Kidney glomerular epithelial cell (primary cell): Measurements from ENCODE around the gene GRK1.

Experiments used
- DNase-seq: peaks from one replicate; lab custom pipeline; 2025; lab: John Stamatoyannopoulos, UW

GRK1 gene

GRCh38 chr13:113758651-113759524 is 91.9 kb downstream of the GRK1 start, which contains the start of gene TMEM255B:
TMEM255B (plus strand) TSS chr13:113759226; CDS start chr13:113759270, 44 bp downstream.
- DNase-seq, result peak; percentile 47

- no peak for DNase-seq
Measured at GRCh38 chr13:113759525-113760137, 92.6 kb downstream of the GRK1 start.

GRCh38 chr13:113761136-113761535 is 94.1 kb downstream of the GRK1 start:
- no peak for DNase-seq

- no peak for DNase-seq
Measured at GRCh38 chr13:113762075-113762474, 95.1 kb downstream of the GRK1 start.

GRCh38 chr13:113762538-113762937 is 95.5 kb downstream of the GRK1 start:
- no peak for DNase-seq

GRCh38 chr13:113763254-113763653 is 96.2 kb downstream of the GRK1 start:
- DNase-seq, result no peak

- DNase-seq, result no peak
Measured at GRCh38 chr13:113763961-113764792, 97.2 kb downstream of the GRK1 start.

GRCh38 chr13:113764793-113765563 is 98.0 kb downstream of the GRK1 start:
- no peak for DNase-seq

GRCh38 chr13:113765564-113765910 is 98.5 kb downstream of the GRK1 start:
- DNase-seq, result no peak

- DNase-seq, result no peak
Measured at GRCh38 chr13:113766035-113766800, 99.2 kb downstream of the GRK1 start.

GRCh38 chr13:113767366-113767765 is 100.3 kb downstream of the GRK1 start:
- no peak for DNase-seq

GRCh38 chr13:113768018-113768905 is 101.2 kb downstream of the GRK1 start:
- no peak for DNase-seq

- DNase-seq, result no peak
Measured at GRCh38 chr13:113769106-113769505, 102.1 kb downstream of the GRK1 start.

- DNase-seq, result no peak
Measured at GRCh38 chr13:113769881-113770280, 102.9 kb downstream of the GRK1 start.

- no peak for DNase-seq
Measured at GRCh38 chr13:113770441-113770840, 103.4 kb downstream of the GRK1 start.

- no peak for DNase-seq
Measured at GRCh38 chr13:113770937-113771336, 103.9 kb downstream of the GRK1 start.

GRCh38 chr13:113771709-113772331 is 104.8 kb downstream of the GRK1 start:
- no peak for DNase-seq

- DNase-seq, result no peak
Measured at GRCh38 chr13:113774177-113775107, 107.4 kb downstream of the GRK1 start.
